ENCODE data around the gene POLD3.

Gene POLD3

GRCh38 chr11:74592441-74593362 lies at the start of gene POLD3:
POLD3 (plus strand) TSS chr11:74592582; CDS start chr11:74592659, 77 bp downstream.
- DNase-seq (ENCODE audit: low spot score): peak; percentile 82

GRCh38 chr11:74543991-74544390 lies 48.4 kb upstream of the POLD3 start:
- DNase-seq (ENCODE audit: low spot score): no peak

- DNase-seq (ENCODE audit: low spot score): no peak
Observed at GRCh38 chr11:74546752-74547151, 45.6 kb upstream of the POLD3 start.

GRCh38 chr11:74550991-74551753 lies 41.2 kb upstream of the POLD3 start:
- no peak for DNase-seq (ENCODE audit: low spot score)

GRCh38 chr11:74551754-74552145 lies 40.6 kb upstream of the POLD3 start:
- DNase-seq (ENCODE audit: low spot score): no peak

GRCh38 chr11:74557526-74557925 lies 34.9 kb upstream of the POLD3 start:
- DNase-seq (ENCODE audit: low spot score): no peak

GRCh38 chr11:74559110-74559933 lies 33.1 kb upstream of the POLD3 start:
- DNase-seq (ENCODE audit: low spot score): no peak

GRCh38 chr11:74559934-74560309 lies 32.5 kb upstream of the POLD3 start:
- DNase-seq (ENCODE audit: low spot score): no peak

GRCh38 chr11:74566146-74566960 lies 26.0 kb upstream of the POLD3 start:
- DNase-seq (ENCODE audit: low spot score): no peak

- no peak for DNase-seq (ENCODE audit: low spot score)
Observed at GRCh38 chr11:74568028-74568427, 24.4 kb upstream of the POLD3 start.

GRCh38 chr11:74570266-74571061 lies 21.9 kb upstream of the POLD3 start:
- DNase-seq (ENCODE audit: low spot score): peak; percentile 7

GRCh38 chr11:74571062-74571399 lies 21.4 kb upstream of the POLD3 start:
- no peak for DNase-seq (ENCODE audit: low spot score)

GRCh38 chr11:74572349-74572748 lies 20.0 kb upstream of the POLD3 start:
- no peak for DNase-seq (ENCODE audit: low spot score)

GRCh38 chr11:74574563-74574962 lies 17.8 kb upstream of the POLD3 start:
- DNase-seq (ENCODE audit: low spot score): no peak

GRCh38 chr11:74575999-74576398 lies 16.4 kb upstream of the POLD3 start:
- DNase-seq (ENCODE audit: low spot score): no peak

- DNase-seq (ENCODE audit: low spot score): no peak
Observed at GRCh38 chr11:74577181-74577580, 15.2 kb upstream of the POLD3 start.

GRCh38 chr11:74577624-74578396 lies 14.6 kb upstream of the POLD3 start:
- DNase-seq (ENCODE audit: low spot score): no peak

GRCh38 chr11:74579577-74580270 lies 12.7 kb upstream of the POLD3 start:
- DNase-seq (ENCODE audit: low spot score): no peak

- DNase-seq (ENCODE audit: low spot score): no peak
Observed at GRCh38 chr11:74581954-74582547, 10.3 kb upstream of the POLD3 start.

Measured in globus pallidus (tissue), 1 donor.